ENCODE data around the gene BACH2.
"Not testable (repeated sequence)": the region's sequence is repeated elsewhere in the genome, so short reads cannot be mapped to it uniquely, and the experiment has no call there.

BACH2 gene

DNA sequence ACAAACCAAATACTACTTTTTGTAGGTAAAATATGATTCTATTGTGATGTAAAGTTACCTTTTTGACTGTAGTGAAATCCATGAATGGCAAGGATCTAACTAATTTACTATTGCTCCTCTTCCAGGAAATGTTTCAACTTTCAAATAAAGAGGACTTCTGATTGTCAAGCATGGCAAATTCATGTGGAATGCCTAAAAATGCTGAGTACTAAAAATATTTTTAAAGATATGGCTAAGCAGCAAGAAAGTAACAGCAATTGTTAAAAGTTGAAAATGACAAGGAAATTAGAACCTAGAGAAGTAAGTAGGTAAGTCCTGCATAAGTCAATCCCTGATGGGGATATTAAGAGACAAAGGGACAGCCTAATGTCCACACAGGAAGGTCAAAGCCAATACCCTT lies 126.0 kb downstream of the BACH2 start:
- in situ Hi-C loops (cut with HindIII; ENCODE audit: low sequenced_read_pairs), result no loop called here
- no peak overlapping the region for H3K4me3 ChIP-seq (ENCODE audit: low read depth, low read length)
- no peak for DNase-seq (ENCODE audit: low read depth, low spot score)
- TF ChIP-seq, protein P1, sequence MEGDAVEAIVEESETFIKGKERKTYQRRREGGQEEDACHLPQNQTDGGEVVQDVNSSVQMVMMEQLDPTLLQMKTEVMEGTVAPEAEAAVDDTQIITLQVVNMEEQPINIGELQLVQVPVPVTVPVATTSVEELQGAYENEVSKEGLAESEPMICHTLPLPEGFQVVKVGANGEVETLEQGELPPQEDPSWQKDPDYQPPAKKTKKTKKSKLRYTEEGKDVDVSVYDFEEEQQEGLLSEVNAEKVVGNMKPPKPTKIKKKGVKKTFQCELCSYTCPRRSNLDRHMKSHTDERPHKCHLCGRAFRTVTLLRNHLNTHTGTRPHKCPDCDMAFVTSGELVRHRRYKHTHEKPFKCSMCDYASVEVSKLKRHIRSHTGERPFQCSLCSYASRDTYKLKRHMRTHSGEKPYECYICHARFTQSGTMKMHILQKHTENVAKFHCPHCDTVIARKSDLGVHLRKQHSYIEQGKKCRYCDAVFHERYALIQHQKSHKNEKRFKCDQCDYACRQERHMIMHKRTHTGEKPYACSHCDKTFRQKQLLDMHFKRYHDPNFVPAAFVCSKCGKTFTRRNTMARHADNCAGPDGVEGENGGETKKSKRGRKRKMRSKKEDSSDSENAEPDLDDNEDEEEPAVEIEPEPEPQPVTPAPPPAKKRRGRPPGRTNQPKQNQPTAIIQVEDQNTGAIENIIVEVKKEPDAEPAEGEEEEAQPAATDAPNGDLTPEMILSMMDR (IDR thresholded peaks at IDR 0.05; ENCODE audit: low read depth, low read length), result no peak

DNA sequence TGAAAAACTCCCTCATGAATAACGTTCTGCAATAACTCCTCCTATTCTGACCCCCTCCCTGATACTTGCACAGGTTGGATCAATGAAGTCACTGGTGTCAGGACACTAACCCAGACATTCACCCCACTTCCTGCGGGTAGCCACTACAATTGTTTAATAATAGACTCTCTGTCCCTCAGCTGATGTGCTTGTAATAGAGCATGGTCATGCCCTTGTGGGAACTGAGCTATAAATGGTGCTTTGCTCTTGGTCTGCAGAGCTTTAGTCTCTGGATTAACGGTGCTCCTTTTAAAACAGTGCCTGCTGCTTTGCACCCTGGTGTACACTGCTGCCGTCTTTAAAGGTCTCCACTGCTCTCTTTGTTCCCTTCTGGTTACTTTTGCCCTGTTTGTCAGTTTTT lies 127.3 kb downstream of the BACH2 start:
- TF ChIP-seq, protein P1 (IDR thresholded peaks at IDR 0.05; ENCODE audit: low read depth, low read length), result no peak
- in situ Hi-C loops (cut with HindIII; ENCODE audit: low sequenced_read_pairs), result no loop called here
- H3K4me3 ChIP-seq (ENCODE audit: low read depth, low read length), result no peak overlapping the region
- no peak for DNase-seq (ENCODE audit: low read depth, low spot score)

DNA sequence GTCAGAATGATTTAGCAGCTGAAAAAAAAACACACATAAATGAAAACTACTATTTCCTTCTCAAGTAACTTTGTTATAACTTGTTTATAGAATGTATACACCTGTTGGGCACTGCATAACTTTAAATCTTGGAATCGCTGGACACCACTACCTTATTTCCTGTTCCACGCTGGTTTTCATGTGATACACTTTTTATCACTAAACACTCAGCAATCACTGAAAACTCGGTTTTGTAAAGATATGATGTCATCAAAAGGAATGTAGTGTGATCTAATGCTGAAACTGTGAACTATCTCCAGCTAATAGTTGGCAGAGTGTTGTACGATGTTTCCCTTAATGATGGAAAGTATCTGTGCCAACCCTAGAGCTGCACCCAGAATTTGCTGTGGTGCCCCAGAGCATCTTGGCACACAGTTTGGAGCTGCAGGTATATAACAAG lies 127.9 kb downstream of the BACH2 start:
- peak; percentile 47 for DNase-seq (ENCODE audit: low read depth, low spot score)
- TF ChIP-seq, protein P1 (IDR thresholded peaks at IDR 0.05; ENCODE audit: low read depth, low read length), result no peak
- H3K4me3 ChIP-seq (ENCODE audit: low read depth, low read length), result no peak overlapping the region
- in situ Hi-C loops (cut with HindIII; ENCODE audit: low sequenced_read_pairs), result no loop called here

DNA sequence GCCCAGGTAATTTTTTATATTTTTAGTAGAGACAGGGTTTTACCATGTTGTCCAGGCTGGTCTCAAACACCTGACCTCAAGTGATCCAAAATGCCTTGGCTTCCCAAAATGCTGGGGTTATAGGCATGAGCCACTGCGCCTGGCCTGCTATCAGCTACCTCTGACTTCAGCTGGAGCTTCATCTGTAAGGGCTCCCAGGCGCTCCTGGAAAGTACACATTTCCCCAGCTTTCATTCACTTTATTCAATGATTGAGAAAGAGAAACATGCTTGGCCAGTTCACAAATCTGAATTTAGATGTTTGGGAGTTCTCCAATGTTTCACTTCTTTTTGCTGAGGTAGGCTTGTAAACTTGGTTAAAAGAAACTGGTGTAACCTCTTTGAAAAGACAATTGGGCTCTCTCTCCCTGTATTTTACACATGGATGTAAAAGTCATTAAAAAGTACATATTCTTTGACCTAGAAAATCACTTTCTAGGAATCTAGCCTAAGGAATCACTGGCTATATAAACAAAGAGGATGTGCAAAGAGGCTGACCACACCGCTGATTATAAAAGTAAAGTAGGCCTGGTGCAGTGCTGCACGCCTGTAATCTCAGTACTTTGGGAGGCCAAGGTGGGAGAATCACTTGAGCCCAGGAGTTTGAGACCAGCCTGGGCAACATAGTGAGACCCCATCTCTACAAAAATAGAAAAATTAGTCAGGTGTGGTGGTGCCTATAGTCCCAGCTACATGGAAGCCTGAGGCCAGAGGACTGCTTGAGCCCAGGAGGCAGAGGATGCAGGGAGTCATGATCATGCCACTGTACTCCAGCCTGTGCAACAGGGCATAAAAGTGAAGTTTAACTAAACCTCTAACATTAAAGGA lies 128.9 kb downstream of the BACH2 start:
- no peak overlapping the region for H3K4me3 ChIP-seq (ENCODE audit: low read depth, low read length)
- TF ChIP-seq, protein P1 (IDR thresholded peaks at IDR 0.05; ENCODE audit: low read depth, low read length), result no peak
- in situ Hi-C loops (cut with HindIII; ENCODE audit: low sequenced_read_pairs), result no loop called here
- DNase-seq (ENCODE audit: low read depth, low spot score), result no peak

DNA sequence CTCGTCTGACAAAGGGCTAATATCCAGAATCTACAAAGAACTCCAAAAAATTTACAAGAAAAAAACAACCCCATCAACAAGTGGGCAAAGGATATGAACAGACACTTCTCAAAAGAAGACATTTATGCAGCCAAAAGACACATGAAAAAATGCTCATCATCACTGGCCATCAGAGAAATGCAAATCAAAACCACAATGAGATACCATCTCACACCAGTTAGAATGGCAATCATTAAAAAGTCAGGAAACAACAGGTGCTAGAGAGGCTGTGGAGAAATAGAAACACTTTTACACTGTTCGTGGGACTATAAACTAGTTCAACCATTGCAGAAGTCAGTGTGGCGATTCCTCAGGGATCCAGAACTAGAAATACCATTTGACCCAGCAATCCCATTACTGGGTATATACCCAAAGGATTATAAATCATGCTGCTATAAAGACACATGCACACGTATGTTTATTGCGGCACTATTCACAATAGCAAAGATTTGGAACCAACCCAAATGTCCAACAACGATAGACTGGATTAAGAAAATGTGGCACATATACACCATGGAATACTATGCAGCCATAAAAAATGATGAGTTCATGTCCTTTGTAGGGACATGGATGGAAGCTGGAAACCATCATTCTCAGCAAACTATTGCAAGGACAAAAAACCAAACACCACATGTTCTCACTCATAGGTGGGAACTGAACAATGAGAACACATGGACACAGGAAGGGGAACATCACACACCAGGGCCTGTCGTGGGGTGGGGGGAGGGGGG lies 130.3 kb downstream of the BACH2 start:
- DNase-seq (ENCODE audit: low read depth, low spot score); H3K4me3 ChIP-seq (ENCODE audit: low read depth, low read length); in situ Hi-C loops (cut with HindIII; ENCODE audit: low sequenced_read_pairs): not testable (repeated sequence)

DNA sequence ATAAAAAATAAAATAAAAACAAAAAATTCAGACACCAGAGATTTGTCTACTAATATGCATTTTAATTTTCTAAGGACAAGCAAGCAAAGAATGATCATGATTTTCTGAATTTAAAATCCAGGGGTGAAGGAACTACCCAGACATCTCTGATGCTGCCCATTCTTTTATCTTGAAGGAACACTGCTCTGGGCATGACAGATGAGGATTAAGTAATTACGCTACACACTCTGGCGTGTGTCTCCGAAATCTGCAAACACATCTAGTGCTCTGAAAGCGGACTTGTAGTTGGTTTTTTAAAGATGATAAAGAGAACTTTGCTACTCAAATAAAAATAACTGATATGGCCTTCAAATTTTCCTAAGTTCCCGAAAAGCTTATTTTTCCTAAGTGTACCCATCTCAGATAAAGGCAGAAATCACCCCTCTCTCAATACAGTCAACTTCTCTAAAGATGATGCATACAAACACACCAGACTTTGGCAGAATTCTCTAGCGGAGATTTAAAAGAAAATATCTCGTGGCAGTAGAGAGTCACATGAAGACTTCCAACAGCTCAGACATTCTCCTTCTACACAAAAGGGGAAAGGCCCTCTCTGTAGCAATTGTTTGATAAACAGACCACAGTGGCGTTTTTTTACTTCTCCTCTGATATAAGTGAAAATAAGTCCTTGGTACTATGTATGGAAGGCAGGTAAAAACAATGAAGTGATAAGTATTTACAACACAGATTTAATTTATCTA lies 133.8 kb downstream of the BACH2 start:
- in situ Hi-C loops (cut with HindIII; ENCODE audit: low sequenced_read_pairs), result no loop called here
- no peak for DNase-seq (ENCODE audit: low read depth, low spot score)
- TF ChIP-seq, protein P1 (IDR thresholded peaks at IDR 0.05; ENCODE audit: low read depth, low read length), result no peak
- H3K4me3 ChIP-seq (ENCODE audit: low read depth, low read length), result no peak overlapping the region
